ENCODE measurements around the gene TRAIP. TPM values are rescaled to one million over a fixed set of nuclear protein-coding genes. Genes with fewer than 3 reads are reported as not detected.

TRAIP gene
- polyA plus RNA-seq, 1 donor from 2014 or later: 7.6 TPM

GRCh38 chr3:49886922-49887265 lies 30.5 kb upstream of the TRAIP start:
- no peaks in the 10 kb centered on the region for H4K20me1 ChIP-seq (ENCODE audit: insufficient read depth)
- no peaks in the 10 kb centered on the region for H3K27me3 ChIP-seq (ENCODE audit: insufficient read depth, low read depth, low read length)
- no peak overlapping the region for H3K4me3 ChIP-seq (ENCODE audit: low read length)
- TF ChIP-seq RAD21 (conservative IDR thresholded peaks at IDR 0.05) (no peak), EP300 (conservative IDR thresholded peaks at IDR 0.05; ENCODE audit: poor library complexity, severe bottlenecking) (no peak), CTCF (IDR thresholded peaks at IDR 0.05; ENCODE audit: poor library complexity, severe bottlenecking) (no peak), SMC3 (conservative IDR thresholded peaks at IDR 0.05; ENCODE audit: poor library complexity) (no peak), REST (IDR thresholded peaks at IDR 0.05; ENCODE audit: borderline replicate concordance) (no peak), EZH2 (IDR thresholded peaks at IDR 0.05; ENCODE audit: borderline replicate concordance, insufficient read depth, low read length, poor library complexity, severe bottlenecking) (no peak), TAF1 (IDR thresholded peaks at IDR 0.05; ENCODE audit: low read depth) (no peak), POLR2AphosphoS5 (IDR thresholded peaks at IDR 0.05) (no peak), MXI1 (conservative IDR thresholded peaks at IDR 0.05; ENCODE audit: poor library complexity, severe bottlenecking) (no peak)
- H3K27ac ChIP-seq (ENCODE audit: low read length): no peak overlapping the region
- no peaks in the 10 kb centered on the region for H3K79me2 ChIP-seq (replicated peaks; ENCODE audit: insufficient read depth, low read length)
- H3K4me2 ChIP-seq (ENCODE audit: low read length): no peak overlapping the region
- no peaks in the 10 kb centered on the region for H3K9me3 ChIP-seq (ENCODE audit: low read length)
- H3K36me3 ChIP-seq (ENCODE audit: insufficient read depth, low read length): no peaks in the 10 kb centered on the region
- H3K9ac ChIP-seq (ENCODE audit: low read length): no peak overlapping the region
- H3K9me2 ChIP-seq (ENCODE audit: insufficient read depth, low read length): no peaks in the 10 kb centered on the region
- H3F3A ChIP-seq (ENCODE audit: insufficient read depth, low read length, poor library complexity, severe bottlenecking): no peaks in the 10 kb centered on the region
- H2AFZ ChIP-seq (ENCODE audit: low read depth, low read length): no peak overlapping the region

GRCh38 chr3:49883998-49884397 lies 27.6 kb upstream of the TRAIP start:
- H3F3A ChIP-seq (ENCODE audit: insufficient read depth, low read length, poor library complexity, severe bottlenecking): no peaks in the 10 kb centered on the region
- H3K79me2 ChIP-seq (replicated peaks; ENCODE audit: insufficient read depth, low read length): no peaks in the 10 kb centered on the region
- no peak overlapping the region for H3K4me2 ChIP-seq (ENCODE audit: low read length)
- TF ChIP-seq REST (IDR thresholded peaks at IDR 0.05; ENCODE audit: borderline replicate concordance) (no peak), SMC3 (conservative IDR thresholded peaks at IDR 0.05; ENCODE audit: poor library complexity) (no peak), POLR2AphosphoS5 (IDR thresholded peaks at IDR 0.05) (no peak), RAD21 (conservative IDR thresholded peaks at IDR 0.05) (no peak), CTCF (IDR thresholded peaks at IDR 0.05; ENCODE audit: poor library complexity, severe bottlenecking) (no peak), TAF1 (IDR thresholded peaks at IDR 0.05; ENCODE audit: low read depth) (no peak), EP300 (conservative IDR thresholded peaks at IDR 0.05; ENCODE audit: poor library complexity, severe bottlenecking) (no peak), MXI1 (conservative IDR thresholded peaks at IDR 0.05; ENCODE audit: poor library complexity, severe bottlenecking) (no peak), EZH2 (IDR thresholded peaks at IDR 0.05; ENCODE audit: borderline replicate concordance, insufficient read depth, low read length, poor library complexity, severe bottlenecking) (no peak)
- H4K20me1 ChIP-seq (ENCODE audit: insufficient read depth): no peaks in the 10 kb centered on the region
- no peaks in the 10 kb centered on the region for H3K36me3 ChIP-seq (ENCODE audit: insufficient read depth, low read length)
- H3K4me3 ChIP-seq (ENCODE audit: low read length): no peak overlapping the region
- no peaks in the 10 kb centered on the region for H3K9me2 ChIP-seq (ENCODE audit: insufficient read depth, low read length)
- H3K27me3 ChIP-seq (ENCODE audit: insufficient read depth, low read depth, low read length): no peaks in the 10 kb centered on the region
- H3K9me3 ChIP-seq (ENCODE audit: low read length): no peaks in the 10 kb centered on the region
- H2AFZ ChIP-seq (ENCODE audit: low read depth, low read length): no peak overlapping the region
- H3K27ac ChIP-seq (ENCODE audit: low read length): no peak overlapping the region
- no peak overlapping the region for H3K9ac ChIP-seq (ENCODE audit: low read length)
